ENCODE results near the gene BCL7A. TPM values are rescaled to one million over a fixed set of nuclear protein-coding genes. Genes with fewer than 3 reads are reported as not detected.

BCL7A gene
- total and polyA plus RNA-seq, 9 of the 15 experiments (the other 6 are each of a cell fraction or from before 2014, with no cell fraction given), result 0.25 to 21.9 (median 14.9) TPM

DNA sequence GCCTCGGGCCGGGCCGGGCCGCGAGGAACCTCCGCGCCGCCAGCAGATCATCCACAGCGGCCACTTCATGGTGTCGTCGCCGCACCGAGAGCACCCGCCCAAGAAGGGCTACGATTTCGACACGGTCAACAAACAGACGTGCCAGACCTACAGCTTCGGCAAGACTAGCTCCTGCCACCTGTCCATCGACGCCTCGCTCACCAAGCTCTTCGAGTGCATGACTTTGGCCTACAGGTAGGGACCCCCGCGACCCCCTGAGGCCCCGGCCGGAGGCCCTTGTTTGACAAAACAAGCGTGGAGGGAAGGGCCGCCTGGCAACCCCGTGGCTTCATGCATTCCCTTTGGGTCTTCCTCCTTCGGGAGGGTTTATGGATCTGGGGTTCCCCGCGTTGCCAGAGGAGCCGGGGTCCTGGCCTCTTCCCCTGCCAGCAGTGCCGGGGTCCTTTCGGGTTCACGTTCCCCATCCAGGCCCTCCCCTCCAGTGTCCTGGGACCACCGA is 57.4 kb downstream of the BCL7A start (continued):
- TF ChIP-seq, protein P1, sequence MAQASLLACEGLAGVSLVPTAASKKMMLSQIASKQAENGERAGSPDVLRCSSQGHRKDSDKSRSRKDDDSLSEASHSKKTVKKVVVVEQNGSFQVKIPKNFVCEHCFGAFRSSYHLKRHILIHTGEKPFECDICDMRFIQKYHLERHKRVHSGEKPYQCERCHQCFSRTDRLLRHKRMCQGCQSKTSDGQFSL (CRISPR knock-in tag; IDR thresholded peaks at IDR 0.05), result 0 out of 2 replicates have a peak, but pooled peaks have one; percentile 25
- TF ChIP-seq, protein P1 (tag; IDR thresholded peaks at IDR 0.05), result no peak
- TF ChIP-seq, protein P2, sequence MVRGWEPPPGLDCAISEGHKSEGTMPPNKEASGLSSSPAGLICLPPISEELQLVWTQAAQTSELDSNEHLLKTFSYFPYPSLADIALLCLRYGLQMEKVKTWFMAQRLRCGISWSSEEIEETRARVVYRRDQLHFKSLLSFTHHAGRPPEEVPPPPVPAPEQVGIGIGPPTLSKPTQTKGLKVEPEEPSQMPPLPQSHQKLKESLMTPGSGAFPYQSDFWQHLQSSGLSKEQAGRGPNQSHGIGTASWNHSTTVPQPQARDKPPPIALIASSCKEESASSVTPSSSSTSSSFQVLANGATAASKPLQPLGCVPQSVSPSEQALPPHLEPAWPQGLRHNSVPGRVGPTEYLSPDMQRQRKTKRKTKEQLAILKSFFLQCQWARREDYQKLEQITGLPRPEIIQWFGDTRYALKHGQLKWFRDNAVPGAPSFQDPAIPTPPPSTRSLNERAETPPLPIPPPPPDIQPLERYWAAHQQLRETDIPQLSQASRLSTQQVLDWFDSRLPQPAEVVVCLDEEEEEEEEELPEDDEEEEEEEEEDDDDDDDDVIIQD (CRISPR knock-in tag; IDR thresholded peaks at IDR 0.05), result no peak
- TF ChIP-seq, protein P3, sequence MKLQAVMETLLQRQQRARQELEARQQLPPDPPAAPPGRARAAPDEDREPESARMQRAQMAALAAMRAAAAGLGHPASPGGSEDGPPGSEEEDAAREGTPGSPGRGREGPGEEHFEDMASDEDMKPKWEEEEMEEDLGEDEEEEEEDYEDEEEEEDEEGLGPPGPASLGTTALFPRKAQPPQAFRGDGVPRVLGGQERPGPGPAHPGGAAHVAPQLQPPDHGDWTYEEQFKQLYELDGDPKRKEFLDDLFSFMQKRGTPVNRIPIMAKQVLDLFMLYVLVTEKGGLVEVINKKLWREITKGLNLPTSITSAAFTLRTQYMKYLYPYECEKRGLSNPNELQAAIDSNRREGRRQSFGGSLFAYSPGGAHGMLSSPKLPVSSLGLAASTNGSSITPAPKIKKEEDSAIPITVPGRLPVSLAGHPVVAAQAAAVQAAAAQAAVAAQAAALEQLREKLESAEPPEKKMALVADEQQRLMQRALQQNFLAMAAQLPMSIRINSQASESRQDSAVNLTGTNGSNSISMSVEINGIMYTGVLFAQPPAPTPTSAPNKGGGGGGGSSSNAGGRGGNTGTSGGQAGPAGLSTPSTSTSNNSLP (IDR thresholded peaks at IDR 0.05; ENCODE audit: borderline replicate concordance, low read depth, low read length), result no peak
- TF ChIP-seq, protein P4, sequence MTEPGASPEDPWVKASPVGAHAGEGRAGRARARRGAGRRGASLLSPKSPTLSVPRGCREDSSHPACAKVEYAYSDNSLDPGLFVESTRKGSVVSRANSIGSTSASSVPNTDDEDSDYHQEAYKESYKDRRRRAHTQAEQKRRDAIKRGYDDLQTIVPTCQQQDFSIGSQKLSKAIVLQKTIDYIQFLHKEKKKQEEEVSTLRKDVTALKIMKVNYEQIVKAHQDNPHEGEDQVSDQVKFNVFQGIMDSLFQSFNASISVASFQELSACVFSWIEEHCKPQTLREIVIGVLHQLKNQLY (CRISPR knock-in tag; conservative IDR thresholded peaks at IDR 0.05), result no peak
- 0 out of 2 replicates have a peak, but pooled peaks have one; percentile 56 for TF ChIP-seq KAT7 (CRISPR knock-in tag; IDR thresholded peaks at IDR 0.05; ENCODE audit: borderline replicate concordance)
- TF ChIP-seq CHD1 (IDR thresholded peaks at IDR 0.05; ENCODE audit: low read length), result peak; percentile 91
- TF ChIP-seq RBBP5 (IDR thresholded peaks at IDR 0.05; ENCODE audit: borderline replicate concordance, insufficient read depth, low read length, poor library complexity, severe bottlenecking), result peak; percentile 84
- TF ChIP-seq, protein P5, sequence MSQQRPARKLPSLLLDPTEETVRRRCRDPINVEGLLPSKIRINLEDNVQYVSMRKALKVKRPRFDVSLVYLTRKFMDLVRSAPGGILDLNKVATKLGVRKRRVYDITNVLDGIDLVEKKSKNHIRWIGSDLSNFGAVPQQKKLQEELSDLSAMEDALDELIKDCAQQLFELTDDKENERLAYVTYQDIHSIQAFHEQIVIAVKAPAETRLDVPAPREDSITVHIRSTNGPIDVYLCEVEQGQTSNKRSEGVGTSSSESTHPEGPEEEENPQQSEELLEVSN (IDR thresholded peaks at IDR 0.05; ENCODE audit: borderline replicate concordance in 1 of 2, extremely low read depth in 1 of 2, insufficient read depth in 1 of 2, insufficient read length in 1 of 2, low read depth in 1 of 2, low read length in 1 of 2, poor library complexity in 1 of 2, severe bottlenecking in 1 of 2), result peak in 1 of 2 experiments; percentile 27
- TF ChIP-seq FOXK1 (CRISPR knock-in tag; IDR thresholded peaks at IDR 0.05; ENCODE audit: borderline replicate concordance), result 0 out of 2 replicates have a peak, but pooled peaks have one; percentile 72
- 0 out of 2 replicates have a peak, but pooled peaks have one; percentile 31 for TF ChIP-seq TGIF2 (CRISPR knock-in tag; IDR thresholded peaks at IDR 0.05)
